ENCODE data around the gene TTLL1. TPM values are rescaled to one million over a fixed set of nuclear protein-coding genes. Genes with fewer than 3 reads are reported as not detected.
"Not testable (repeated sequence)": the region's sequence is repeated elsewhere in the genome, so short reads cannot be mapped to it uniquely, and the experiment has no call there.

The TTLL1 gene
- total RNA-seq, 2 experiments from 2014 or later, result 8.0 to 8.7 TPM

- ChIA-PET POLR2A (interaction anchor here (0.7 kb wide), 1 partner anchor 299 kb away, joined by 3 read pairs; no protein-coding TSS in a partner anchor), CTCF (interaction anchor here (0.8 to 1.8 kb wide), 3 partner anchors 27 to 78 kb away, joined by 3 to 6 read pairs (median 4); partner anchors contain the start of genes MCAT and TTLL12)
- no peaks in the 10 kb centered on the region for H3K36me3 Mint-ChIP-seq (ENCODE audit: low read depth)
- H3K27ac Mint-ChIP-seq, result no peak overlapping the region
- no peak for DNase-seq
- no peak for ATAC-seq
- no peak overlapping the region for H3K4me3 Mint-ChIP-seq
- peaks cover 7% of the 10 kb centered on the region for H3K4me1 Mint-ChIP-seq (ENCODE audit: low read depth)
- H3K9me3 Mint-ChIP-seq (ENCODE audit: insufficient read depth), result no peaks in the 10 kb centered on the region
- peaks cover 13% of the 10 kb centered on the region for H3K27me3 Mint-ChIP-seq (ENCODE audit: low read depth)
Observed at GRCh38 chr22:43109511-43109910, 20.3 kb upstream of the TTLL1 start.

DNA sequence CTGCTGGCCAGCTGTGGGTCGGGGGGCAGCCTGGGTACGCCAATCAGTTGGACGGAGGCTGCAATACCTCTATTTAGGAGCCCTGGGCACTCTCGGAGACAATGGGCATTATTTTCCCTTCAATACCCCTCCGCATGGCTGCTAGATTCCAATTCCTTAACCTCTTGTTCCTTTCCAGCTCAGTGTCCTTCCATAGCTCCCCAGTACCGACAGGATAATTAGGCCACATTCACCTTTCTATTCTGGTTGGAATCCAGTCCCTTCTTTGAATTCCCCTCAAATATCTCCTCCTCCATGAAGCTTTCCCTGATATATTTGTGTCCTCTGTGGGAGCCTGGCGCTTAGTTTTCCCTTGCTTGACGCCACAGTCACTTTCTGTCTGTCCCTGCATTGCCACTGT, 17.1 kb upstream of the TTLL1 start:
- no peak for DNase-seq
- H3K9me3 Mint-ChIP-seq (ENCODE audit: insufficient read depth), result no peaks in the 10 kb centered on the region
- H3K27me3 Mint-ChIP-seq (ENCODE audit: low read depth), result peaks cover 8% of the 10 kb centered on the region
- H3K36me3 Mint-ChIP-seq (ENCODE audit: low read depth), result no peaks in the 10 kb centered on the region
- no peak for ATAC-seq
- CTCF ChIA-PET, result interaction anchor here (1.0 kb wide), 1 partner anchor 81 kb away, joined by 3 read pairs; no protein-coding TSS in a partner anchor
- POLR2A ChIA-PET, result interaction anchor here (0.7 kb wide), 1 partner anchor 12 kb away, joined by 3 read pairs; no protein-coding TSS in a partner anchor
- H3K4me3 Mint-ChIP-seq, result no peak overlapping the region
- peaks cover 14% of the 10 kb centered on the region for H3K4me1 Mint-ChIP-seq (ENCODE audit: low read depth)
- H3K27ac Mint-ChIP-seq, result no peak overlapping the region

DNA sequence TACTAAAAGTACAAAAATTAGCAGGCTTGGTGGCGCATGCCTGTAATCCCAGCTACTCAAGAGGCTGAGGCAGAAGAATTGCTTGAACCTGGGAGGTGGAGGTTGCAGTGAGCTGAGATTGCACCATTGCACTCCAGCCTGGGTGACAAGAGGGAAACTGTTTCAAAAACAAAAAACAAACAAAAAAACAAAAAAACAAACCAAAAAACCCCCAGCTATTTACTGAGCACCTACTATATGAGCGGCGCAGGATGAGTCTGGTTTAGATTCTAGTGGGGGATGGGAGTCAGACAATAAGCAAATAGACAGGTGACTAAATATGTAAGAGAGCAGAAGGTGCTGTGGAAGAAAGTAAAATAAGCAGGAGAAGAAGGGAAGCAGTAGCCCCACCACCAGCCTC, 15.8 kb upstream of the TTLL1 start:
- H3K36me3 Mint-ChIP-seq (ENCODE audit: low read depth); ATAC-seq; POLR2A ChIA-PET; DNase-seq; H3K9me3 Mint-ChIP-seq (ENCODE audit: insufficient read depth); H3K27ac Mint-ChIP-seq; H3K4me1 Mint-ChIP-seq (ENCODE audit: low read depth); H3K4me3 Mint-ChIP-seq; H3K27me3 Mint-ChIP-seq (ENCODE audit: low read depth): not testable (repeated sequence)
- CTCF ChIA-PET, result interaction anchor here (1.8 kb wide), 1 partner anchor 15 kb away, joined by 7 read pairs; no protein-coding TSS in a partner anchor

DNA sequence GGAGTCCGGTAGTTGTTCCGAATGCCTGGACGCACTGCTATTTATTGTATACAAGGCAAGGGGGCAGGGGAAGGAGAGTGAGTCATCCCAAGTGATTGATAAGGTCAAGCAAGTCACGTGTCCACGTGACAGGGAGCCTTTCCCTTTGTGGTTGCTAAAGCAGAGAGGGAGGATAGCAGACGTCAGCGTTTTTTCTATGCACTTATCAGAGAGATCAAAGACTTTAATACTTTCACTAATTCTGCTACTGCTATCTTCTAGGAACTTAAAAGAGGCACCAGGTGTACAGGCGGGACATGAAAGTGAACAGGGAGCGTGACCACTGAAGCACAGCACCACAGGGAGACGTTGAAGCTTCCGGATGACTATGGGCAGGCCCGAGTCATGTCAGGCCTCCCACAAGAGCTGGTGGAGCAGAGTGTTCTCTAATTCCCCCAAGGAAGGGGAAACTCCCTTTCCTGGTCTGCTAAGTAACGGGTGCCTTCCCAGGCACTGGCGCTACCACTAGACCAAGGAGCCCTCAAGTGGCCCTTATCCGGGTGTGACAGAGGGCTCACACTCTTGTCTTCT, 14.9 kb upstream of the TTLL1 start:
- peak; percentile 59 for DNase-seq
- peak; percentile 78 for ATAC-seq

DNA sequence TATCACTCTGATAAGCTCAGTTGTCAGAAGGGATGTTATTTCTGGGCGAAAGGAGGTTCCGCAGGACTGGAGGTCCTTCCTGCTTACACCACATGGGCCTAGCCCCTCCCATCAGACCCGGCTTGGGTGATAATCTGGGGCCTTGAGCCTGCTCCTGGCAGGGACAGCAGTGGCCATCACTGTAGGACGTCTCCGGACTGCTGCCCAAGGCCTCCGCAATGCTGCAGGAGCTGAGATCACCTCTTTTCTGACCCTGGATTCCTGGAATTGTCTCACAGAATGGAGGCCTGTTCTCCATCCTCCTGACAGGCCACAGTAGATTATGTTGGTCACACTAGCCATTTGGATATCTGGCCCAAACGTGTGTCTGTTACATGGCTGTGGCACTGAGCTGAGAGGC, 12.1 kb upstream of the TTLL1 start:
- Mint-ChIP-seq H3K36me3 (ENCODE audit: low read depth) (no peaks in the 10 kb centered on the region), H3K27ac (no peak overlapping the region), H3K4me3 (no peak overlapping the region), H3K27me3 (ENCODE audit: low read depth) (no peaks in the 10 kb centered on the region), H3K4me1 (ENCODE audit: low read depth) (peaks cover 10% of the 10 kb centered on the region), H3K9me3 (ENCODE audit: insufficient read depth) (peaks cover 7% of the 10 kb centered on the region)
- ATAC-seq, result no peak
- no peak for DNase-seq
- ChIA-PET CTCF (interaction anchor here (1.2 to 1.5 kb wide), 2 partner anchors 9 to 11 kb away, joined by 3 to 7 read pairs; partner anchors contain the start of gene BIK), POLR2A (no interaction called here)

More for the DNA sequence above, 14.9 kb upstream of the TTLL1 start:
- H3K27me3 Mint-ChIP-seq (ENCODE audit: low read depth); H3K36me3 Mint-ChIP-seq (ENCODE audit: low read depth); H3K4me3 Mint-ChIP-seq; H3K9me3 Mint-ChIP-seq (ENCODE audit: insufficient read depth); POLR2A ChIA-PET; H3K4me1 Mint-ChIP-seq (ENCODE audit: low read depth): not testable (repeated sequence)
- CTCF ChIA-PET, result interaction anchor here (1.8 kb wide), 1 partner anchor 14 kb away, joined by 7 read pairs; no protein-coding TSS in a partner anchor
- H3K27ac Mint-ChIP-seq, result peak overlapping the region; percentile 61

GRCh38 chr22:43100225-43100624, 11.0 kb upstream of the TTLL1 start:
- ChIA-PET POLR2A (no interaction called here), CTCF (interaction anchor here (1.5 kb wide), 1 partner anchor 10 kb away, joined by 7 read pairs; no protein-coding TSS in a partner anchor)
- H3K9me3 Mint-ChIP-seq (ENCODE audit: insufficient read depth), result peaks cover 9% of the 10 kb centered on the region
- no peaks in the 10 kb centered on the region for H3K36me3 Mint-ChIP-seq (ENCODE audit: low read depth)
- ATAC-seq (no peak), DNase-seq (no peak)
- no peak overlapping the region for H3K27ac Mint-ChIP-seq
- peaks cover 10% of the 10 kb centered on the region for H3K4me1 Mint-ChIP-seq (ENCODE audit: low read depth)
- no peaks in the 10 kb centered on the region for H3K27me3 Mint-ChIP-seq (ENCODE audit: low read depth)
- no peak overlapping the region for H3K4me3 Mint-ChIP-seq

DNA sequence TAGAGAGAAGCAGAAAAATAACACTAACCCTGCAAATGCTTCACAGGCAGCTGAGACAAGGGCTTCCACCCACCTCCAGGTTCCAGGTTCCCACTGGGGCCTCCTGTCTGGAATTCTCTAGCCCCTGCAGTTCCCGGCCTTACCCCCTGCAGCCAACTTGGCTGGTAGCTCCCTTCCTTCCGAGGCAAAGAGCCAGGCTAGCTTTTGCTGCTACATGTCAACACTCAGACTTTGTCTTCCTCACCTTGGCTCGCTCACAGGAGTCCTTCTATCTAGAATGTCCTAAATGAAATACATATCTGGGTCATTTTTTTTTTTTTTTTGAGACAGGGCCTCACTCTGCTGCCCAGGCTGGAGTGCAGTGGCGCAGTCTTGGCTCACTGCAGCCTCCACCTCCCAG, 9.9 kb upstream of the TTLL1 start:
- DNase-seq (no peak), ATAC-seq (no peak)
- H3K27ac Mint-ChIP-seq, result no peak overlapping the region
- peaks cover 9% of the 10 kb centered on the region for H3K9me3 Mint-ChIP-seq (ENCODE audit: insufficient read depth)
- H3K4me3 Mint-ChIP-seq, result no peak overlapping the region
- peaks cover 6% of the 10 kb centered on the region for H3K4me1 Mint-ChIP-seq (ENCODE audit: low read depth)
- ChIA-PET CTCF (interaction anchor here (0.6 to 1.3 kb wide), 2 partner anchors 37 to 229 kb away, joined by 3 to 4 read pairs; no protein-coding TSS in a partner anchor), POLR2A (no interaction called here)
- no peaks in the 10 kb centered on the region for H3K36me3 Mint-ChIP-seq (ENCODE audit: low read depth)
- no peaks in the 10 kb centered on the region for H3K27me3 Mint-ChIP-seq (ENCODE audit: low read depth)

GRCh38 chr22:43098356-43098755, 9.2 kb upstream of the TTLL1 start:
- Mint-ChIP-seq H3K36me3 (ENCODE audit: low read depth) (no peaks in the 10 kb centered on the region), H3K27me3 (ENCODE audit: low read depth) (no peaks in the 10 kb centered on the region), H3K27ac (no peak overlapping the region), H3K9me3 (ENCODE audit: insufficient read depth) (peaks cover 9% of the 10 kb centered on the region), H3K4me1 (ENCODE audit: low read depth) (no peaks in the 10 kb centered on the region), H3K4me3 (no peak overlapping the region)
- CTCF ChIA-PET, result interaction anchor here (1.3 kb wide), 1 partner anchor 38 kb away, joined by 3 read pairs; no protein-coding TSS in a partner anchor
- DNase-seq, result no peak
- POLR2A ChIA-PET, result interaction anchor here (0.9 kb wide), 1 partner anchor 451 kb away, joined by 3 read pairs; no protein-coding TSS in a partner anchor
- ATAC-seq, result no peak

DNA sequence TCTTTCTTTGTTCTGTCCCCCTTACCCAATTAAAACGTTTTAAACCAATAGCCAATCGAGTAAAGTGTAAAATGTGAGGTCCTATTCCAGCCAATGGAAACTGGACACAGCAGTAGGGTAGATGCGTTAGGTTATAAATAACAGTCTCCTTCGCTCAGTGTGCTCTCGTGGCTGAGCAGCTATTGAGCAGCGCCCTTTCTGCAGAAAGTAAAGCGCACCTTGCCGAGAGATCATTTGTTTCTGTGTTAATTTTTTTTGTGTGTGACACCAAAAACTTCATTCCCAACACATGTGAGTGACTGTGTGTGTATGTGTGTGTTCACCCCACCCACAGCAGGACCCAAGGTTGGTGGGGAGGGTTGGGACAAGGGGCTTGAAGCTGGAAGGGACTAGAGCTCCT, 7.2 kb upstream of the TTLL1 start:
- ATAC-seq (no peak), DNase-seq (no peak)
- ChIA-PET POLR2A (interaction anchor here (1.6 kb wide), 1 partner anchor 9 kb away, joined by 4 read pairs; no protein-coding TSS in a partner anchor), CTCF (no interaction called here)
- no peak overlapping the region for H3K4me3 Mint-ChIP-seq
- peaks cover 9% of the 10 kb centered on the region for H3K9me3 Mint-ChIP-seq (ENCODE audit: insufficient read depth)
- no peaks in the 10 kb centered on the region for H3K36me3 Mint-ChIP-seq (ENCODE audit: low read depth)
- H3K27me3 Mint-ChIP-seq (ENCODE audit: low read depth), result peaks cover 3% of the 10 kb centered on the region
- peaks cover 2% of the 10 kb centered on the region for H3K4me1 Mint-ChIP-seq (ENCODE audit: low read depth)
- no peak overlapping the region for H3K27ac Mint-ChIP-seq

DNA sequence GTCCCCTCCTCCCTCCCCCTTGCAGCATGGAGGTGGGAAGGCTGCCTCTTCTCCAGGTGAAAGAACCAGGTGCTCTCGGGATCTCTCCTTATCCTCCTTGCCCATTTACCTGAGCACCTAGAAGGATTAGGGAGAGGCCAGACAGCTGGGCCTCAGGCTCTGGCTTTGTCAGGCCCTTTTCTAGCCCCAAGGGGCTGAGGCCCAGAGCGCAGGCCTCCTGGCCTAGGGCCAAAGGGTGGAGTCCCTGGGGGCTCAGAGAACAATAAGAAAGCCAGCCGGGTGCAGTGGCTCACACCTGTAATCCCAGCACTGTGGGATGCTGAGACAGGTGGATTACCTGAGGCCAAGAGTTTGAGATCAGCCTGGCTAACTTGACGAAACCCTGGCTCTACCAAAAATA, 5.4 kb upstream of the TTLL1 start:
- Mint-ChIP-seq H3K4me1 (ENCODE audit: low read depth) (peaks cover 6% of the 10 kb centered on the region), H3K9me3 (ENCODE audit: insufficient read depth) (peaks cover 9% of the 10 kb centered on the region), H3K36me3 (ENCODE audit: low read depth) (no peaks in the 10 kb centered on the region), H3K27ac (no peak overlapping the region), H3K27me3 (ENCODE audit: low read depth) (peaks cover 3% of the 10 kb centered on the region), H3K4me3 (no peak overlapping the region)
- ChIA-PET CTCF (no interaction called here), POLR2A (interaction anchor here (0.6 kb wide), 1 partner anchor 12 kb away, joined by 3 read pairs; no protein-coding TSS in a partner anchor)
- ATAC-seq (no peak), DNase-seq (no peak)

DNA sequence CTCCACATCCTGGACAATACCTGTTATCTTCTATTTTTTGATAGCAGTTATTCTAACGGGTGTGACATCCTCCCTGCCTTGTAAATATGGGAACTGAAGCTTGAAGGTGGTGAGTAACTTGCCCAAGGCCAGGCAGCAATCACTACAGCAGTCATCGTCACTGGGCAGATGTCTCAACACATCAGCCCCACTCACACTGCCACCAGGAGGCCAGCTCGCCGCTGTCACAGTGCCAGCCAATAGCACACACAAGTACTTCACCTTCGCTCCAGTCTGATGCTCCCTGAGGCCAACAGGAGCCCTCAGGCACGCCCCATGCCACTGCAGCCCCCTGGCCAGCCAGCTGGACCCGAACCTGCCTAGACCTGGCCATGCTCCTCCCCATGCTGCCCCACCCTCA, 4.9 kb upstream of the TTLL1 start:
- no peaks in the 10 kb centered on the region for H3K36me3 Mint-ChIP-seq (ENCODE audit: low read depth)
- H3K4me1 Mint-ChIP-seq (ENCODE audit: low read depth), result peaks cover 9% of the 10 kb centered on the region
- peaks cover 3% of the 10 kb centered on the region for H3K27me3 Mint-ChIP-seq (ENCODE audit: low read depth)
- H3K9me3 Mint-ChIP-seq (ENCODE audit: insufficient read depth), result peaks cover 9% of the 10 kb centered on the region
- DNase-seq (no peak), ATAC-seq (no peak)
- H3K27ac Mint-ChIP-seq, result no peak overlapping the region
- H3K4me3 Mint-ChIP-seq, result no peak overlapping the region
- CTCF ChIA-PET, result no interaction called here
- POLR2A ChIA-PET, result interaction anchor here (0.6 kb wide), 1 partner anchor 12 kb away, joined by 3 read pairs; no protein-coding TSS in a partner anchor

GRCh38 chr22:43092085-43092484, 2.9 kb upstream of the TTLL1 start:
- no peak overlapping the region for H3K27ac Mint-ChIP-seq
- POLR2A ChIA-PET, result no interaction called here
- H3K4me1 Mint-ChIP-seq (ENCODE audit: low read depth), result peaks cover 15% of the 10 kb centered on the region
- no peak for ATAC-seq
- no peak overlapping the region for H3K4me3 Mint-ChIP-seq
- H3K9me3 Mint-ChIP-seq (ENCODE audit: insufficient read depth), result peaks cover 9% of the 10 kb centered on the region
- CTCF ChIA-PET, result interaction anchor here (1.0 to 1.3 kb wide), 2 partner anchors 168 to 224 kb away, joined by 3 to 4 read pairs; no protein-coding TSS in a partner anchor
- peaks cover 3% of the 10 kb centered on the region for H3K27me3 Mint-ChIP-seq (ENCODE audit: low read depth)
- no peaks in the 10 kb centered on the region for H3K36me3 Mint-ChIP-seq (ENCODE audit: low read depth)
- no peak for DNase-seq
